ENCODE measurements around the gene STKLD1.
"Not testable (repeated sequence)": the region's sequence is repeated elsewhere in the genome, so short reads cannot be mapped to it uniquely, and the experiment has no call there.

STKLD1 gene

DNA sequence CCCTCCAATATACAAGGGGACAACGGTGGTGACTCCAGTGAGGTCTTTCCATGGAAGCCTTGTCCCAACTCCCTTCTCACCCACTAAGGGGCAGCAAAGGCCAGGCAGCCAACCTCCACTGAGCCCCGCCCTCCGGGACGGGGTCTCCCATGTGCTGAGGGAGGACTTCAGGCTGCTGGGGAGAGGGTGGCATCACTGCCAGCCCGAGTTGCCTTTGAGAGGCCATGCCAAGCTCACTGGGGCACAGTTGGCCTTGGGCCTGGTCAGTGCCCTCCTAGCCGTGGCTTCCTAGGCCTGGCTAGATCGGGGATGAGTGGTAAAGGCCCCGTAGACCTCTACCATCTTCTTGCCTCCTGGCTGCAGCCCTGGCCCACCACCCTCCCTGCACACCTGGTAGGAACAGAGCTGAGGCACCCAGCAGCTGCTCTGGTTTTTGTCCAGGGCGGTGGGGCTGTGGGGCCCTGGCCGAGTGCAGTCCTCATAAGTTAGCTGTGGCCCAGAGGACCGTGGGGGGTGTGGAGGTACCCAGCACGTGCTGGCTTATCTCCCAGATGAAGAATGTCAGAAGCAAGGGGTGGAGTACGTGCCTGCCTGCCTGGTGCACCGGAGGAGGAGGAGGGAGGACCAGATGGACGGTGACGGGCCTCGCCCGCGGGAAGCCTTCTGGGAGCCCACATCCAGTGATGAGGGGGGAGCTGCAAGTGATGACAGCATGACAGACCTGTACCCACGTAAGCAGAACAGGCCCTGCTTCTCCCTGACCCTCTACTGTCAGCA, 16.6 kb upstream of the STKLD1 start:
- no peak for DNase-seq (ENCODE audit: low read depth, low spot score)
- no peak overlapping the region for H3K4me3 ChIP-seq (ENCODE audit: low read length)

DNA sequence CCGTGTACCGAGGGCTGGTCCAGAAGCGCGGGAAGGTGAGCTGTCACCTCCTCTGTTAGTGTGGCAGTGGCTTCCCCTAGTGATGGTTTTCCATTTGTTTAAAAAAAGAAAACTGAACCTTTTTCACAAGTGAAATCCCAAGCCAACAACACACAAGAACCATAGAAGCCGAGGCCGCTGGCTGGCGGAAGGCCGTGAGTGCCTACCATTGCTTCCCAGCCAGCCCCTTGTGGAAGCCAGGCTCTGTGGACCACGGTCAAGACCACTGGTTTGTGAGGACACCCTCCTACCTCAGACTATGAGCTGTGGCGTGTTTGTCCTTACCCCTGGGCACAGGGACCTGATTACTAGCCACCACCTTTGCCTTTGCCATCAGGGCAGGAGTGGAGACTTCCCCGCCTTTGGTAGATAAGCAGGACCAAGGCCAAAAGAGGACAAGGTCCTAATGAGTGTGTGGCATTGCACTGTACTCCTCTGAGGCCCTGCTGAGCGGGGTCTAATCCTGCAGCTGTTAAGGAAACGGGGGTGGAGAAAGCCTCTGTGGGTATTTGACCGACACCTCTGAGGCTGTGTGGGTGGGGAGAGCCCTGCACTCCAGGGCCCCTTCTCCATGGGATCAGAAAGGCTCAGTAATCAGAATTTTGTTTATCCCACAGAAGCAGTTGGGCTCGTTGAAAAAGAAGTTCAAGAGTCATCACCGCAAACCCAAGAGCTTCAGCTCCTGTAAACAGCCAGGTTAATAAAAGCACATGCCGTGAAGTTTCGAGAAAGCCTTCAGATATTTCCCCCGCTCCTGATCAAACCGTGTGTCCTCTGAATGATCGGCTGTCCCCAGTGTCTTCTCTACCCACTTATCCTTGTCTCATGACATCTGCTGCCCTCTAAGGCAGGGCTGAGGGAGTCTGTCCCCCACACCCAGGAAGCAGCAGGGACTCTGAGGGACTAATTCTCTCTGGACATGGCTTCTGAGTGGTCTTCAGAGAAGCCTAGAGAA, 15.5 kb upstream of the STKLD1 start:
- DNase-seq (ENCODE audit: low read depth, low spot score) = no peak
- no peak overlapping the region for H3K4me3 ChIP-seq (ENCODE audit: low read length)

DNA sequence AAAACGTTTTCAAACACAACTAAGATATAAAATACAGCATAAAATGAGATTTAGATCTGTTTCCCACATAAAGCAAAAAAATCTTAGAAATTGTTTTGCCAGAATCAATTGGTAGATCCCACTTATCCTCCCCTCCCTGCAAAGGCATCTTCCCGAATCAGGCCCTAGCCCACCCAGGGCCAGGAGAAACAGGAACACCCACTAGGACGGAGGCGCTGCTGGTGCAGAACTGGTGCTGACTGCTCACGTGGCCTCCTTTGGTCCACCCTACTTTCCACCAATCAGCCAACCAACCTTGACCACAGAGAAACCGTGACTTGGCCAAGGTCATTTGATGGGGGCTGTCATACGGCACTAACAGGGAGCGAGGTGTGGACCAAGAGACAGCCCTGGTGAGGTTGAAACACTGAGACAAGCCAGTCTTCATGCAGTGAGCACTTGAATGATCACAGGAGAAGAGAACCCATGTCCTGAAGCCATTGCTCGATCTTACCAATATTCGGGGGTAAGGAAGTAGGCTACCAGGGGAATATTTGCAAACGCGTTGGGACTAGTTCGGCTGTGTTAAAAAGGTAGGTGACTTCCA, 14.6 kb upstream of the STKLD1 start:
- no peak overlapping the region for H3K4me3 ChIP-seq (ENCODE audit: low read length)
- DNase-seq (ENCODE audit: low read depth, low spot score) = no peak

DNA sequence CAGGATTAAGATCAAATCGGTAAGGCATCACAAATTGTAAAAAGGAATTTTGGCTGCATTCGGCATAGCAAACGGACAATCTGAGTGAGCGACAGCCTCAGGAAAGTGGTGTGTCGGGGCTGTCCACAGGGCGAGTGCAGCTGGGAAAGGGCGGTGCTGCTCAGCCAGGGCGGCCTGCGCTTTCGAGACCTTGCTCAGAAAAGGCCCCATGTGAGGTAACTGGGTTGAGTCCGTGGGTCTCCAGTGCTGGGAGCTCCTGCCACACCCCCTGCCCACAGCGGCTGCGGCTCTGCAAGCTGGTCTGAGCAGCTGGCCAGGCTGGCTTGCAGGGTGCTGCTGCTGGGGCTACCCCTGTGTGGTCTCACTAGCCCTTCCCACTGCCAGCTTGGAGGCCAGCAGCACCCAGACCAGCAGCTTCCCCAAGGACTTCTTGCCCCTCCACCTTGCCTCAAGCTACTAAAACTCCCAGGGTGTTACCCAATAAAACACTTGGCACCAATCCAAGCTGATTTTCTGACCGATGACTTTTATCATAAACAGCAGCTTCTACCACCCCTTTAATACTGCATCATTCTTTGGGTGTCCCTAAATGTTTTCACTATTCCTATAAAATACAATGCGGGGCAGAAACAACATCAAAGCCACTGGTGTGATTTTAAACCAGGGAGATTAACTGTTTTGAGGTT, 13.7 kb upstream of the STKLD1 start:
- no peak for DNase-seq (ENCODE audit: low read depth, low spot score)

GRCh38 chr9:133366435-133366834, 9.7 kb upstream of the STKLD1 start:
- no peak overlapping the region for H3K4me3 ChIP-seq (ENCODE audit: low read length)
- no peak for DNase-seq (ENCODE audit: low read depth, low spot score)

More for the DNA sequence above, 13.7 kb upstream of the STKLD1 start:
- H3K4me3 ChIP-seq (ENCODE audit: low read length) = no peak overlapping the region

DNA sequence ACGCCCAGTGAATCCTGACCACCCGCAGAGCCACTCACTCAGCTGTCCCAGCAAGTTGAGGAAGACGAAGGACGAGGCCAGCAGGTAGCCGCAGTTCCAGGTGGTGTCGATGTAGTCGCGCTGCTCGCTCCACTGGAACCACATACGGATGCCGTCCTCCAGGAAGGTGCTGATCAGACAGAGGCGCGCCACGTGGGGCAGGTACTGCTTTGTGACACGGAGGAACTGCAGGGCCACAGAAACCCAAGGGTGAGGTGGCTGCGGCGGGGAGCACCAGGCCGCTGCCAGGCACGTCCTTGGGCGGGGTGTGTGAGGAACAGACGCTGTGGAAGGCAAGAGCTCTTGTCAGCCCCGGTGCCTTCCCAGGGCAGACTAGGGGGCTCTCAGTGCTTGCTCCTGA, 8.9 kb upstream of the STKLD1 start:
- no peak overlapping the region for H3K4me3 ChIP-seq (ENCODE audit: low read length)
- DNase-seq (ENCODE audit: low read depth, low spot score) = no peak

DNA sequence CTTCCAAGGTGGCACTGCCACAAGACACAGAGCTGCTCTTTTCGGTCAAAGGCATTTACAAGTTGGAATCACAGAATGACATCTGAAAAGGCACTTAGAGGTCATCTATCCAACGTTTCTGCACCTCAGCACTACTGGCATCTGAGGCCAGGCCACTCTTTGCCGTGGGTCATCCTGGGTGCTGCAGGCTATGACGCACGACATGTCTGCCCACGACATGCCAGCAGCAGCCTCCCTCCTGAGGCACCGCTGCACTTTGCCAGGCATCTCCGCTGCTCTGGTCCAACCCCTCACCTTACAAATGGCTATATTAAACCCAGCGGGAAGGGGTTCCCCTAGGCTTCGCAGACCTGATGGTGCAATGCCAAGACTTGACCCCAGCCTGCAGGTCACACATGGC, 8.4 kb upstream of the STKLD1 start:
- no peak overlapping the region for H3K4me3 ChIP-seq (ENCODE audit: low read length)
- no peak for DNase-seq (ENCODE audit: low read depth, low spot score)

DNA sequence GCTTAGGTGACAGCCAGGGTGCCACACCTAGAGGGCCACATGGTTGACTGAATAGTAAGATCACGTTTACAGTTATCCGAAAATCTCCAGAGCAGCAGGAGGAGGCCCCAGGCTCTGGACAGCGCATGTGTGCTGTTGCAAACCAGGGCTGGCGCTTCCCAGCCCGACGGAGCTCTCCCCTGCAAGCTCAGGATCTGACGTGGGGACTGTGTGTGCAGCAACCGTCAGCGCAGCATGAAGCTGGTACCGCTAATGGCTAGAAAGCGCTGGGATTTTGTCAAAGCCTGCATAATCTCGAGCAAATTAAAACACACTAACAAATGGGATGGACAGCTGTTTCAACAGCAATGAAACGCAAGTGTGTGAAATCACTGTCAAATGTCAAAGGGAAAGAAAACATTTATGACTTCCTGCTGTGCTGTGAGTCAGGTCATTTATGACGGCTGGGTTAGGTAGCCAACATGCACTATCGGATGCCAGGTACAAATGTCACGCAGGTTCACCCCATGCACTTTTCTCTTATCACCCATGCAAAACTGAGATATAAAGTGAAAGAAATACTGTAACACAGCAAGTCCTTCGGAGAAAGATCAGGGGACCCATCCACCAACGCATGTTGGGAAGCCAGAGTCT, 7.8 kb upstream of the STKLD1 start:
- DNase-seq (ENCODE audit: low read depth, low spot score) = no peak

DNA sequence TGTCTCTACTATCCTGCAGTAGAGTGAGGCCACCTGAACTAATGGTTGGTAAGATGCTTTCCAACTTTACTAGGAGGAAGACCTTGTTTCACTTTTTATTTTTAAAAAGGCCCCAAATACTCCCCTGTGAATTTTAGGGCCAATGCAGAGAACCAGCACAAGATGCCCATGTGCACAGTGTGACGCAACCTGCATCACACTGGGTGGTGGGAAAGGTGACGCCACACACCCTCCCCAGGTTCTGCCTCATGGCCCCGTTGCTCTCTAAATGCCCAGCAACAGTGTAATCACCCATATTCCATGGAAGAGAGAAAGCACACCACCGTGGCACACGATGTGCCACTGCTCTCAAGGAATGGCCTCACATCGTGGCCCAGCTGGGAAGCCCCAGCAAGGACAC, 6.7 kb upstream of the STKLD1 start:
- no peak for DNase-seq (ENCODE audit: low read depth, low spot score)
- H3K4me3 ChIP-seq (ENCODE audit: low read length) = no peak overlapping the region

More for the DNA sequence above, 7.8 kb upstream of the STKLD1 start:
- H3K4me3 ChIP-seq (ENCODE audit: low read length) = no peak overlapping the region

DNA sequence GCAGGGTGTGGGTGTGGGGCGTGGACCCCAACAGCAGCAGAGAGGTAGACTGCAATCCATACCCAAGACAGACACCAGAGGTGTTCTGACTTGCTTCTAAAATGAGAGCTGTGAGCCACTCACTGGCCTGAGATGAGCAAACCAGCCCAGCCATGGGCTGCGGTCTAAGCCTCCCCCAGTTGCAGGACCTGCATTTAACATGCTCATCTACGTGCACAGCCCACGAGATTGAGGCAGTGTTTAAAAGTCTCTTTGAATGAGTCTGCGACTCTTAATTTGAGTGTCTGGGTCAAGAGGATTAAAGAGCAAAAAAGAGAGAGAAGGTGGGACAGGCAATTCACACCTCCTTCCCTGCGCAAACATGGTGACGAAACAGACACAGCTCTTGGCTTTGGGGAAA, 6.2 kb upstream of the STKLD1 start:
- DNase-seq (ENCODE audit: low read depth, low spot score) = no peak
- peak overlapping the region; percentile 47; the same call in 1 of the 2 replicates for H3K4me3 ChIP-seq (ENCODE audit: low read length)

- peak overlapping the region; percentile 47 for H3K4me3 ChIP-seq (ENCODE audit: low read length)
- DNase-seq (ENCODE audit: low read depth, low spot score) = peak; percentile 82
Observed at GRCh38 chr9:133370685-133371084, 5.5 kb upstream of the STKLD1 start.

DNA sequence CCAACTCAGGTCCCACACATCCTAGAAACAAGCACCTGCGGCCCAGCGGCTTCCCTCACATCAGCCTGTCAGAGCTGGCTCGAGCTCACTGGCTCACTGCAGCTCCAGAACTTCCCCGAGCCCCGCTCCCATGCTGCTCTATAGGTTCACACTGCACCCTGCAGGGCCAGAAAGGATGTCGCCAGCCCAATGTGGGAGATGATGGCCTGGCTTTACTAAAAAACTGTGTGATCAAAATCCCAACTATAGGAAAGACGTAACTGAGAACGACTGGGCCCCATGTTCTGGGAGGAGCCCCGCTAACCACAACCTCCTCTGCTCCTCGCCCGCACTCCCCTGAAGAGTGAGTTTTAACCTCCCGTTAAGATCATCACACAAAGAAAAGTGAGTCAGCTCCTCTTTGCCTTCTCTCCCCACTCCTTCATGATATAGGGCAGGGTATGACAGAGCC, 4.9 kb upstream of the STKLD1 start:
- peak; percentile 79 for DNase-seq (ENCODE audit: low read depth, low spot score)
- H3K4me3 ChIP-seq (ENCODE audit: low read length) = peak overlapping the region; percentile 47

GRCh38 chr9:133372144-133372543, 4.0 kb upstream of the STKLD1 start:
- DNase-seq (ENCODE audit: low read depth, low spot score) = no peak
- peak overlapping the region; percentile 47 for H3K4me3 ChIP-seq (ENCODE audit: low read length)

DNA sequence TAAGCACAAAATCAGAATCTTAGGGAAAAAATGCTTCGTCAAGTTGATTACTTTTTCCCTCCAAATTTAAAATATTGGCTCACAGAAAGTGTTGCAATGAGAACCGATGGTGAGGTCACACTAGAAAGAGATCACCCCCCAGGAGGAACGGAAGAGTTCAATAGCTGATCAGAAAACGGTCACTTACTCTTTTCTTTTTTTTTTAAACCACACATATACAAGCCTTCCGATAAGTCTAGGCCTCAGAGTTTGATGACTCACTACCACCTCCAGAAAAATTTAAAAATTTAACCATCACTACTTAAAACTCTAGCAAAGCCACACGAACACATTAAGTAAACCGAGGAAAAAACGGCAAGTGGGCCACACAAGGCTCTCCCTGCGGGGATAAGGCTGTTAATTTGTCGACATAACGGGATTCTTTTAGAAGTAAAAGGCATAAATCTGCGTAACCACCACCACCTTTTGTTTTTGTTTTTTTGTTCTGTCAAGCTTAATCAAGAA, 1.5 kb upstream of the STKLD1 start:
- peak overlapping the region; percentile 77 for H3K4me3 ChIP-seq (ENCODE audit: low read length)
- DNase-seq (ENCODE audit: low read depth, low spot score) = no peak

DNA sequence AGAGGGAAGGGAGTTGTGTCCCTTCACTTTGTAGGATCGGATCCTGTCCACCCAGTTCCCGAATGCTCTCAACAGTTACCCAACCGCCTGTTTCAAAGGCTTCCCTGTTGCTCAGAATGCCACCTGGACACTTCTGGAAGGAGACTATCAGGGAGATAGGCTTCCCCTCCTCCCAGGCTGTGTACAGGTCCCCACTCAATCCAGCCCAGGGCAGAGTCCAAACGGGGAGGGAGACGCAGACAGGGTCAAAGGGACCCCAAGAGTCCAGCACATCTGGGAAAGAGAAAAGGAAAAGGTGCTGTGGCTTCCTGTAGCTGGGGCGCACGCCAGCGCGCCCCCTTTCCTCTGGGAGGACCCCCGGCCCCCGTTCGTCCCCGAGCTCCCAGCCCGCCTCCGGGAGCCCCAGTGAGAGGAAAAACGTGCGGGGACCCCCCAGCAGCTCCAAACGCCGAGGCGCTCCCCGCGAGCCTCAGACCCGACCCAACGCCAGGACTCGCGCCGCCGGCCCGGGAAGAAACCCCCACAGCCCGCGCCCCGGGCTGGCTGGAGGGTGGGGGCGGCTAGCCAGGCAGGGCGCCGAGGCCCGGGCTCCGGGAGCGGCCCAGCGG, 946 bp upstream of the STKLD1 start:
- H3K4me3 ChIP-seq (ENCODE audit: low read length) = peak overlapping the region; percentile 77
- DNase-seq (ENCODE audit: low read depth, low spot score) = no peak

- H3K4me3 ChIP-seq (ENCODE audit: low read length); DNase-seq (ENCODE audit: low read depth, low spot score): not testable (repeated sequence)
Observed at GRCh38 chr9:133377280-133377679, 1.1 kb downstream of the STKLD1 start.

DNA sequence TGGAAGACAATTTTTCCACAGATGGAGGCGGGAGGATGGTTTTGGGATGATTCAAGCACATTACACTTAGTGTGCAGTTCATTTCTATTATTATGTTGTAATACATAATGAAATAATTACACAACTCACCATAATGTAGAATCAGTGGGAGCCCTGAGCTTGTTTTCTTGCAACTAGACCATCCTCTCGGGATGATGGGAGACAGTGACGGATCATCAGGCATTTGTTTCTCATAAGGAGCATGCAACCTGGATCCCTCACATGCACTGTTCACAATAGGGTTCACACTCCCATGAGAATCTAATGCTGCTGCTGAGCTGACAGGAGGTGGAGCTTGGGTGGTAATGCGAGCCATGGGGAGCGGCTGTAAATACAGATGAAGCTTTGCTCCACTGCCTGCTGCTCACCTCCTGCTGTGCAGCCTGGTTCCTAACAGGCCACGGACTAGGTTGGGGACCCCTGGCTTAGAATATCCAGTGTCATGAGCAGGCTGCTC, 1.6 kb downstream of the STKLD1 start:
- no peak overlapping the region for H3K4me3 ChIP-seq (ENCODE audit: low read length)
- DNase-seq (ENCODE audit: low read depth, low spot score) = no peak

- H3K4me3 ChIP-seq (ENCODE audit: low read length) = no peak overlapping the region
- DNase-seq (ENCODE audit: low read depth, low spot score) = no peak
Observed at GRCh38 chr9:133378408-133378962, 2.3 kb downstream of the STKLD1 start.
